ENCODE measurements around the gene KRT83.

GRCh38 chr12:52364901-52365489 lies 43.8 kb upstream of the KRT83 start:
- TF ChIP-seq, protein P1, sequence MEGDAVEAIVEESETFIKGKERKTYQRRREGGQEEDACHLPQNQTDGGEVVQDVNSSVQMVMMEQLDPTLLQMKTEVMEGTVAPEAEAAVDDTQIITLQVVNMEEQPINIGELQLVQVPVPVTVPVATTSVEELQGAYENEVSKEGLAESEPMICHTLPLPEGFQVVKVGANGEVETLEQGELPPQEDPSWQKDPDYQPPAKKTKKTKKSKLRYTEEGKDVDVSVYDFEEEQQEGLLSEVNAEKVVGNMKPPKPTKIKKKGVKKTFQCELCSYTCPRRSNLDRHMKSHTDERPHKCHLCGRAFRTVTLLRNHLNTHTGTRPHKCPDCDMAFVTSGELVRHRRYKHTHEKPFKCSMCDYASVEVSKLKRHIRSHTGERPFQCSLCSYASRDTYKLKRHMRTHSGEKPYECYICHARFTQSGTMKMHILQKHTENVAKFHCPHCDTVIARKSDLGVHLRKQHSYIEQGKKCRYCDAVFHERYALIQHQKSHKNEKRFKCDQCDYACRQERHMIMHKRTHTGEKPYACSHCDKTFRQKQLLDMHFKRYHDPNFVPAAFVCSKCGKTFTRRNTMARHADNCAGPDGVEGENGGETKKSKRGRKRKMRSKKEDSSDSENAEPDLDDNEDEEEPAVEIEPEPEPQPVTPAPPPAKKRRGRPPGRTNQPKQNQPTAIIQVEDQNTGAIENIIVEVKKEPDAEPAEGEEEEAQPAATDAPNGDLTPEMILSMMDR (IDR thresholded peaks at IDR 0.05), result no peak
- no peak for TF ChIP-seq POLR2A (IDR thresholded peaks at IDR 0.05)
